ENCODE results near the gene SPATA13.
"Not testable (repeated sequence)": the region's sequence is repeated elsewhere in the genome, so short reads cannot be mapped to it uniquely, and the experiment has no call there.

The SPATA13 gene

DNA sequence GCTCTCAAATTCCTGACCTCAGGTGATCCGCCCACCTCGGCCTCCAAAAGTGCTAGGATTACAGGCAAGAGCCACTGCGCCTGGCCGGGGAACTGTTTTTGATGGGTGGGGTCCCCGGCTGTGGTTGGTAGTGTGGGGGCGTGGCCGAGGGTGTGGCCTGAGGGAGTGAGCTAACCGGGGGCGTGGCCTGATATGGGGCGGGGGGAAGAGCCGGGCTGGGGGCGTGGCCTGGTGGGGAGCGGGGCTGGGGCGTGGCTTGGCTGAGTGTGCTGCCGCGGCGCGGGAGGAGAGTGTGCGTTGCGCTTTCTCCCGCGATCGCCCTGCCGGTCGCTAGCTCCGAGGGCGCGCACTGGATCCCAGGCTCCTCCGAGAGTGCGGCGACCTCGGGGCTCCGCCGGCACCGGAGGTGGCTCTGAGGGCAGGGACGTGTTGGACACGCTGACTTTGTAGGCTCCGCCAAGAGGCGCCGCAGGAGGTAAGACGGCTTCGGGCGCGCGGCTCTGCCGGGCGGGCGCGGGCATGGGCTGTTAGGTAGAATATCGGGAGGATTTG is at the start of gene SPATA13:
Gene SPATA13 (plus strand): TSS at position 263 of the 552 bp plus-strand sequence. CDS start 62,210 bp downstream, outside the sequence.
- peak; percentile 96 for DNase-seq

DNA sequence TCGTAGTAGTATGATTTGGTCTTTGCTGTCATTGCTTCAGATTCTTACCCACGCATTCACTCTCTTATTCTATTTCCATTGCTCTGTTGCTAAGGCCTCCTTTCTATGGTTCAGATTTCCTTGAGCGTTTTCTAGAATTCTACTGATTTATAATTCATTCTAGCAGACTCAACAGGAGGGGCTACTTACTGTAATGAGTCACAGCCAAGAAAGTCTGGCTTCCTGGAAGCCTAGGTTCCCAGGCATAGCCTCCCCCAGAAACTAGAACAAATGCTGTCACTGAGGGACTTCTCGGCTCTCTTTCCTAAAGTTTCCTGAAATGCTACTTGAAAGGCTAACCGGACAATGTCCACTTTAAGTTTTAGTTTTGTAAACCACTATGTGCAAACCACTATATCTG is 47.7 kb upstream of the SPATA13 start:
- no peak for DNase-seq

DNA sequence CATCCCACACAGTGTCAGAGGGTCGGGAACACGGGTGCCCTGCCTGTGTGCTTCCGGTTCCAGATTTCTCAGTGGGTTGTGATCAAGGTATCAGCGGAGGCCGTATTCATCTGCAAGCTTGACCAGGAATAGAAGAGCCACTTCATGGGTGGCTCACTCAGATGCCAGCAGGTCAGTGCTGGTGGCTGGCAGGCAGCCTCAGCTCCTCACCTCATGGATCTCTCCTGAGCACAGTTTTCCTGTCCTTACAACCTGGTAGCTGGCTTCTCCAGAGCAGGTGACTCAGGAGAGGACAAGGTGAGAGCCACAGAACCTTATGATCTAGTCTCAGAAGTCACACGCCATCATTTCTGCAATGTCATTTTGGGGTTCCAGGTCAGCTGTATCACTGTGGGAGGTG is 44.8 kb upstream of the SPATA13 start:
- DNase-seq: no peak

DNA sequence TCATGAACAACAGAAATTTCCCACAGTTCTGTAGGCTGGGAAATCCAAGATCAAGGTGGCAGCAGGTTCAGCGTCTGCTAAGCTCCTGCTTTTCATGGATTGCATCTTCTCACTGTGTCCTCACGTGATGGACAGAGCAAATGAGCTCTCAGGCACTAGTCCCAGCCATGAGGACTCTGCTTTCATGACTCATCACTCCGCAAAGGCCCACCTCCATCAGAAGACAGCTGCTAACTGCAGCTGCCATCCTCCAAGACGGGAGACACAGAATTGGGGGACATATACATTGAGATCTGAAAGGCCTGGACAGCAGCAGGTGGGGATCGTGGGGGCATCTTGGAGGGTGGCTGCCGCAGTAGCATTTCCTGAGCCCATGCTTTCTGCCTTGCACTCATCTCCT is 44.4 kb upstream of the SPATA13 start:
- no peak for DNase-seq

DNA sequence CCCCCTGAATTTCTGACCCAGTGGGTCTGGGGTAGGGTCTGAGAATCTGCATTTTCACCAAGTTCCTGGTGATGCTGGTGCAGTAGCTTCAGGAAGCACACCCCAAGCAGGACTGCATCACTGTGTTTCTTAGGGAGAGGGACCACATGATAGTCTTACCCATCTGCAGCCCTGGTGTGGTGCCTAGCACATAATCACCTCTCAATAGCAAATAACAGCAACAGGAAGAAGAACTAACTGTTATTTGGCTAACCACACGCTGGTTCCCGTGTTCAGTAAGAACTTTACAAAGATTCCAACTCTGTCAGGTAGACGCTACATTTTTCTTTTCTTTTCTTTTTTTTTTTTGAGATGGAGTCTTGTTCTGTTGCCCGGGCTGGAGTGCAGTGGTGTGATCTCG is 41.9 kb upstream of the SPATA13 start:
- DNase-seq: no peak

DNA sequence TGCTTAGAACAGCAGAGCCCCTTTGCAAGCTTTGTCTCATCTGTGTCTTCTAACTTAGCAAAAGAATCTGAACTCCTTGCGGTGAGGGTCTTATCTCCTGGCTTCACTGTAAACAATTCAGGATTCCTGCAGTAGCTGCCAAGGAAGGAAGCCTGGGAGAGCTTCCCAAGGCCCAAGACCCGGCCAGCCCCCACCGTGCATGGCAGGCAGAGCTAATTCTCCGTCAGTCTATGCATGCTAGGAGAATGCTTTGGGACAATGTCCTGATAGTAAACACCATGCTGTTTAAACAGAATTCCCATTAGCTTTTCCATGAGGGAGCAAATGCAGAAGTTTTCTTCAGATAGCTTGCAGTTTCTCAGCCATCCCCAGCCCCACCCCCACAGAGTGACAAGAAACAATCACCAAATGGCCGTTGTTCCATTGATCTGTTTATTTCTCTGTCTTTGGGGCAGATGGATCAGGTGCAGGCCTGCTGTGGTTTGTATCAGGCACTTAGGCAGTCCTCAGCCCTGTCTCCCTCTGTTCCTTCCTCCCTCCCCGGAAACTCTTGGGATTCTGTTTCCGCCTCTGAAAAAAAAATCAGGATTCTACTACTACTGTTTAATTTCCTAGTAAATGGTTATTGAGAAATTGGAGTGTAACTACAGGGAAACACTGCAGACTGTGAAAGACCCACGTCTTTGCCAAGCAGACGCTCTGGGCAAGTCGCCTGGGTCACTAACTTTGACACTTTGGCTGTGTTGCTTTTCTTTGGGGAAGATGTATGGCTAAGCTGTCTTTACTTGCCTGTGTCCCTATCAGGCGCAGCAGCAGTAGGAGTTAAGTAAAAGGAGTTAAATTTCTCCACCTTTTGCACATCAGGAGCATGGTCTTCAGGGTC is 40.7 kb upstream of the SPATA13 start:
- no peak for DNase-seq

DNA sequence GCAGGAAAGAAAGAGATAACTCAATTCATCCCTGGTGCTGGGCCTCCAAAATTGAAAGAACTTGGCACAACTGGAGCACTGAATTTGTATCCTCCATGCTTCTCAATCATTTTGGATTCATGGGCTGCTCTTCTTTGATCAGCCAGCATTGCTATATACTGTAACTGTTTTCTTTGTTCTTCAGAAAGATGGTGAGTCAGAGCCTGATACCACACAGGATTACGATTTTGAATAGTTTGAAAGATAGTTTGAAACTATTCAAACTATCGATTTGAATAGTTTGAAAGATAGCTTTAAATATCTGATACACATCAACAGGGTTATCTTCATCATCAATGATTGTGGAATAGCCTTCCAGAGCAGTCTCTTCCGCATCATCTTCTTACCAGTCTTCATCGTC is 38.5 kb upstream of the SPATA13 start:
- DNase-seq: not testable (repeated sequence)

DNA sequence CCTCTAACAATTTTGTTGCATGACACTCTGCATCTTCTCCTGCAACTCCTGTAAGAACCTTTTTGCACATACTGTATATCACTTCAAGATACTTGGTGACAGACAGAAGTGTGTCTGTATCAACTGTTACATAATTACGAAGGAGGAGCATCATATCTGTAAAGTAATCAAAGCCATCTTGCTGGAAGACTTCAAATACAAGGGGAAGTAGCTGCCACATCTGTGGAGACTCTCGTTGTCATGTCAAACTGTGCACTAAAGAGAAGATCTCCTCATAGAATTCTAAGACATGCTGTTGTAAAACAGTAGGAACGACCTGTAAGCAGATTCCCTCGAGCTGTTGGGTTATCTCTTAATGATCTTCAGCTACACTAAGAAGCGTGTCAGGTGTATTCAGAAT is 38.0 kb upstream of the SPATA13 start:
- no peak for DNase-seq

DNA sequence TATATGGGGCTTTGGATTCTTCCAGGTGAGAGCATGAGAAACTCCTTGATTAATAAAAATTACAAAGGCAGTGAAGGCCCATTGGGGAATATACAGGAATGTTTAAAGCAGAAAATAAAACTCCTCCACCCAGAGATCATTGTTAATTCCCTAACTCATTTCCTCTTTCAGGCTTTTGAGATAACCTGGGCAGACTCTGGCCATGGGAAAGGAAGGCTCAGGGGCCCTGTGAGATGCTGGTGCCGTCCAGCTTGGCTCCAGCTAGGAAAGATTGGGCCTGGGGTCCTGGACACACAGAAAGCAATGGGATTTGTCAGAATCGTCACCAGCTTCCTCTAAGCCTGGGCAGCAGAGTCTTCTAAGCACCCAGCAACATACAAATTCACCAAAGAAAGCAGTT is 36.8 kb upstream of the SPATA13 start:
- DNase-seq: no peak

DNA sequence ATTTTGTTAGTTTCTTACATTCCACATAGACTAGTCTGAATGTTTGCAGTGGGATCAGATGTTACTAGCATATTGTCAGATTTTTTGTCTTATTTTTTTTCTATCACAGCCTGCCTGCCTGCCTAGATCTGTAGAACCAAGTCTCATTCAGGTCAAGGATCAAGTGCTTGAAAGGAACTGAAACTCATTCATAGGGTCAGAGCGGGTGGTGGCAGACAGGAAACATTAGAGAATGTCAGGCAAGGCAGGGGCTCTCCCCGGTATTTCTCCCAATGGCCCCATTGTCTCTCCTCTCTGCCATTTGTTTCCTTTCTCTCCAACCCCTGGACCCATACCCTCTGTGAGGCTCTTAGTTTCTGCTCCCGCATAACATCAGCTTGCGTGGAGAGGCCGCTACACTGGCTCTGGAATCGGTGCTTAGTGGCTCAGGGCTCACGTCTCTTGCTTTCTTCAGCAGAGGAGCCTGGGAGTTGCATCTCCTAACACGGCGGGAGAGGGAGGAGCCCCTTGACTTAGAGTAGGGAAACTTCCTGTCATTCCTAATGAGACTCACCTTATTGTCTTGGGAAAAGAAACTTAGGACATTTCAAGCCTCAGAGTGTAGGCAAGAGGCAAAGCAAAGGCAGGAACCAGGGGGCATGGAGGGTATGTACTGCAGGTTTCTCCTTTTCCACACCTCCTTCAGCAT is 35.6 kb upstream of the SPATA13 start:
- no peak for DNase-seq

DNA sequence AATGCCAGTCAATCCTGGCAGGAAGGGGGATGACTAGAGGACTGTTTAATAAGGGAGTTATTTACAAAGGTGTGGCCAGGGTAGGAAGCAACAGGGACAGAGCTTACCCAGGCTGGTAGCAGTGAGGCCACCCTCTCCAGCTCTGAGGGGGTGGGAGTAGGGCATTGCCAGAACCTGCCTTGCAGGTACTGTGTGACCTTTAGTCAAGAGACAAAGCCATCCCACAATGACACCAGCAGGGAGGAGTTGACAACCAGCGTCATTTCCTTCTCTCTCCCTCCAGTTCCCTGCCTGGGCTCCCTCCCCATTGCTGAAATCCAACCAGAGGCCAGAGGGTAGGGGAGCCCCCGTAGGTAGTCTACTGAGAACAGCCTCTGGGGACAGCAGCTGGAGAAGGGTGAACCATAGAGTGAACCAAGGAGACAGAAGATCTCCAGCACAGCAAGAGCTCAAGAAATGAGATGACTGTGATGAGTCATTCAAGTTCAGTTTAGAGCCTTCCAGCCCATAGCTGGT is 33.3 kb upstream of the SPATA13 start:
- DNase-seq: no peak

DNA sequence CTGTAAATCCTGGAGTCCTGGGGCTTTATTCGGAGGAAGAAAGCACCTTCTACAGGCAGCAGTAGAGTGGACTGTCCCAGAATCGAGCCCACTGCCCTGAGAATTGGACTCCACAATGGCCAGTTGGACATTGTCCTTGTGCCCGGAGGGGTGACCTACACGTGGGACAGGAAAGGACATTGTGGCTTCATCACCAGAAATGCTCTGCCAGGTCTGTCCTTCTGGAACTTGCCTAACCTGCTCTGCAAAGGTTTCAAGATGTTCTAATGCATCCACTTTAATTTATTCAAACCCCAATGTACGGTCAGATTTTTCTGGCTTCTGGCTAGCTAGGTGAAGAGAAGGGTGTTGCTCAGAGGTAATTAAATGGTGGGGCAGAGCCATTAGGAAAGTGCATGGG is 32.4 kb upstream of the SPATA13 start:
- no peak for DNase-seq

DNA sequence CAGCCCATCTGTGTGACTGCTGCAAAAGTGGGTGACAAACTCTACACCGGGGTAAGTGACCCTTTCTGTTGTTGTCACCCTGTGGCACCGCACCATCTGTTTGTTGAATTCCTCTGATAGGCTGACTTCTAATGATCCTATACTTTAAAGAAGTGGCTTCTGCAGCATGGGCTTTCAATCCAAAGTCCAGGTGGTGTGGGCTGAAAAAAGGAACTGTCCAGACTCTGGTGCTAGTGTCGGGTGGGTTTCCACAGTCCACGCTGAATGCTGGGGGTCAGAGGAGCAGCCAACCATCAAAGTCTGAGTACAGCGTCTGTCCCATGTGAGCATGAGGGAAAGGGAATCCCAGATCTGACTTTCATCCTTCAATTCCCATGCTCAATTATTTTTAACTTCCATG is 31.6 kb upstream of the SPATA13 start:
- DNase-seq: no peak

DNA sequence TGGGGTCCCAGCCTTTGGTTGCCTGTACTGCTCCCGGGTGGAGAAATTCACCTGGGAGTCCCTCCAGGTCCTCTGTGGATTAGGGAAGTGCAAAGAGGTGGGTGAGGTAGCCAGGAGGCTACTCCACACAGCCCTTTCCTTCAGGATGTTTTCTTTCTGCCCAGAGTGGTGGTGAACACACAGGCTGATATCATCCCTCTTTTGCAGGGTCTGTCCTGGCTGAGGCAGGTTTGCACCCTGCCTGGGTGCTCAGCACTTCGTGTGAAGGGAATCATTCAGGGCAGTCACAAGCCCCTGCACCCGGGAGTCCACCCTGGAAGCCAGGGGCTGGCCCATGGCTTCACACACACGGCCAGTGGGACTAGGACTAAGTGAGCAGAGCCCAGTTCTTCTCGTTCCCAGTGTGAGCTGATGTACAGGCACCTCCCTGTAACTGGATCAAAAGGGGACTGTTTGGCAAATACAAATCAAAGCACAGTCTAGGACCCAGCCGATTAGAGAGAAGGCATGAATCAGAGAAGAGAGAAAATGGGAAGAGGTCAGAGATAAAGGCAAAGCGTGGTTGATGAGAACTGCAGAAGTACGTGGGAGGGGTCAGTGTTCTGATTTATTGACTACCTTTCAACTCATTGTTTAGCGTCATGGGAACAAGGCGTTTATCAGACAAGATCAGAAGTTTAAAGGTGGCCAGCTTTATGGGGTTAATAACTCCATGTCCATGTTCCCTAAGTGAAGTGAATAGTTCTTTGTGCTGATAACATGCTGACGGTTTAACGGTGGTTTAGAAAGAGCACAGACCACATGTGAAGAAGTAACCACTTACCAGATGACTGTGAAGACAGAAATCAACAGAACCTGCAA is 30.4 kb upstream of the SPATA13 start:
- no peak for DNase-seq

DNA sequence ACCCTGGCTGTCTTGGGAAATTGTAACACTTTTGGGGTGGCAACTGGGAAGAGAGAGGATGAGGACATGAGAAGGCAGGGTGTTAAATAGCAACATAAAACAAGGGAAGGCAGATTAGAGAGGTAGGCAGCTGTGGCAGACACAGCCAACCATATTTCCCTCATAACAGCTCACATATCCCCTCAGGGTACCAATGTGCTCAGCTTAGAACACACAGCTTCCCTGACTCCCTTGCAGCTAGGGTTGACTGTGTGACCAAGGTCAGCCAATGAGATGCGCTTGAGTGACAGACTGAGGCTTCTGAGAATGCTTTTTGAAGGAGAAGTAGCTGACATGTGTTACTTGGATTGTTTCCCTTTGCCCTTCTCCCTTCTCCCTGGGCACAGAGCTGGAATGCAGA is 28.8 kb upstream of the SPATA13 start:
- DNase-seq: no peak

DNA sequence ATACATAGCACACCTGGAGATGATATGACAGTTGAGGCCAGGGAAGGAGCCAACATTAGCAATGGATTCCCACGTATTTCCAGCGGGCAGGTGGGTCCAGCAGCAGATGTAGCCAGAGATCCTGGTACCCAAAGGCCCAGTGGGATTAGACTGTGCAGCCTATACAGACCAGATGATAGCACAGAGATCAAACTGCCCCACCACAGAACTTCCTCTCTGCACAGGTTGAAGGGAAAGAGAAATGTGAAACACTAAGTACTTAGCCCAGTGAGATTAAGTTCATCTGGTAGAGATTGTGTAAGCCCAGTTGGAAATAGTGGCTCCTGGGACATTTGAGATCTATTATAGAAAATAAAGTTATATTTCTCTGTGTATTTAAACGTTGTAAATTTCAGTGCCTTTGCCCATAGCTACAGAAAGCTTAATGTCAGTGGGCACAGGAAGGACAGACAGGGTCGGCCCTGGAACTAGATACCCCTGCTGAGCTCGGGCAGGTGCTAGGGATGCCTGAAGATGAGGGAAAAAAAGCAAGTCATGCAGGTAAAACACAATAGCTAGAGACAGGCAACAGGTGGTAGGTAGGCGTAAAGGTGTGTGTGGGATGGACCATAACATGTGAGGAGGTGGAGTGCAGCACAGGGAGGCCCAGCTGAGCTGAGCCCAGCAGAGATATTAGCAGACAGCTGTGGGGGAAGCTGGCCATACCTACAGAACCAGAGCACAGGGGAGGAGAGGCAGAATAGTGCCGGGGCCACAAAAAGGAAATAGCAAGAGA is 27.3 kb upstream of the SPATA13 start:
- DNase-seq: no peak

DNA sequence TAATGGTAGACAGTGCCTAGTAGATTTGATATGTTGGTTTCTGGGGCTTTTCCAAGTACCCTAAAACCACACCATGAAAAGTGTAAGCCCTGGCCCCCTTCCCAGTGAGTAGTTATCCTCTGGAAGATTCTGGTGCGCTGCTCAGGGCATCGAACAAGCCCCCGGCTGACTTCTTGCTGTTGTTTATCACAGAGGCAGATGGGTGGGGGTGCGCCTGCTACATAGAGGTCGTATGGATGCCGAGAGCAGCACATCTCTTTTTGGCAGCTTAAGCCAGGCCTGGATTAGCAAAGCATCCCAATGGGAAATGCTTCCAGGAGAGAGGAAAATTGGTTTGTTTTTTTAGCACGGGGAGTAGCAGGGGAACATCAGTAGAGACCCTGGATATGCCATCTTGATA is 26.3 kb upstream of the SPATA13 start:
- no peak for DNase-seq

DNA sequence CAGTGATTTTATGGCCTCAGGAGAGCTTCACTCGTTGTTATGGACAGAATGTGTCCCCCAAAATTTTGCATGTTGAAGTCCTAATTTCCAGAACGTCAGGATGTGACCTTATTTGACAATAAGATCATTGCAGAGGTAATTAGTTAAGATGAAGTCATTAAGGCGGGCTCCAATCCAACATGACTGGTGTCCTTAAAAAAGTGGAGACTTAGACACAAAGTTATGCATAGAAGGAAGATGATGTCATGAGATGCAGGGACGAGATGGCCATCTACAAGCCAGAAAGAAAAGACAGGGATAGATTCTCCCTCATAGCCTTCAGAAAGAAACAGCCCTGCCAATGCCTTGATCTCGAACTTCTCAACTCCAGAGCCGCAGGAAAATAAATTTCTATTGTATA is 25.8 kb upstream of the SPATA13 start:
- no peak for DNase-seq

DNA sequence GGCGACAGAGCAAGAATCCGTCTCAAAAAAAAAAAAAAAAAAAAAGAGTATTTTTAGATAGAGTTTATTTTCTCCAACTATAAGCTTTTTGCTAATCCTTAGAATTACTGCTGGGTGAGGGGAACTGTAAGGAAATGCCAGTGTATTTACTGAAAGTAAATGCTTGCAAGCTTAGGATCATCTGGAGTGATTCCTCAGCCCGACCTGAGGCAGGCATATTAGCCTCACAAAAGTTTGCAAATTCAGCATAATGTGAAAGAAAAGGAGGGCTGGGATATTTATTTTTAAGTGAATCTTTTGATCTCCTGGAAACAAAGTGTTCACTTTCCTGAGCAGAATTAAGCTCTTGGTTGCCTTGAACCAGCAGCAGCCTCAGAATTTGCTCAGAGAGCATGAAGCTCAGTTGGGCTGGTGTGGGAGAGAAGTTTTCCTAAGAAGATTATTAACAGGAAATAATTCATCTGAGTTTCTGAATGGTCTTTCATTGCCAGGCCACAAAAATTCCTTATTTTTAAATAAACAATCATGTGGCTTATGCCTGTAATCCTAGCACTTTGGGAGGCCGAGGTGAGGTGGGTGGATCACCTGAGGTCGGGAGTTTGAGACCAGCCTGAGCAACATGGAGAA is 24.7 kb upstream of the SPATA13 start:
- DNase-seq: no peak

DNA sequence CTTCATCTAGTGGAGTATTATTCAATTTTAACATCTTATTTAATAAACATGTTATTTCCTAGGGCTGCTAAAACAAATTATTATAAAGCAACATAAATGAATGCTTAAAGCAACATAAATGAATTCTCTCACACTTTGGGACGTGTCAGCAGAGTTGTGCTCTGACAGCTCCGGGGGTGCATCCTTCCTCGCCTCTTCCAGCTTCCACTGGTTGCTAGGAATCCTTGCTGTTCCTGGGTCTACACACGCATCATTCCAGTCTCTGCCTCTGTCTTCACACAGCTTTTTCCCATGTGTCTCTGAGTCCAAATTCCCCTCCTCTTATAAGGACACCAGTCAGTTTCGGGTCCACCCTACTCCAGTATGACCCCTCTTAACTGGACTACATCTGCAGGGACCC is 21.6 kb upstream of the SPATA13 start:
- DNase-seq: no peak

DNA sequence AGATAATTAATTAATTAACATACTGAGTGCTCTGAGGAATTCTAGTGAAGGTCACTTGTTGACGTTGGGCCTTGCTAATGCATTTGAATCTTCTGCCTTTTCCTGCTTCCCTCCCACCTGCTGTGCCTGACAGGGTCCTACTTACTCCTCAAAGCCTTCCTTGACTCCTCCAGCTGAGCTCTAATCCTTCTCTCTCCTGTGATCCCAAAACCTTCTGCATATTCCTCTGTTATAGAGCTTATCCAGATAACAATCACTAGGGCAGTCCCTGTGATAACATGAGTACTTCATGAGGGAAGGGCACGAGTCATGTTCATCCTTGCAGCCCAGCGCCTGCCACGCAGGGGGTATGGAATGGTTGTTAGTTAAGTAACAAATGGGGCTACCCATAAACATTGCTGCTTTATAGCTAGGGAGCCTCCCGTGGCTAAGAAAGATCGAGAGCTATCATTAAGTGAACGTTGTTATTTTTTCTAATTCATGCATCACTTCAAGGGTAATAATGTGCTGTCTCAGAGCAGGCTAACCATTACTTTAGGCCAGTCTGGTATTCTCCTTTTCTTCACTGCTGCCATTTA is 19.1 kb upstream of the SPATA13 start:
- no peak for DNase-seq
